H9 (cell line): ENCODE measurements around the gene SPRY2. TPM values are rescaled to one million over a fixed set of nuclear protein-coding genes. Genes with fewer than 3 reads are reported as not detected.

Source experiments
- DNase-seq: peaks from one replicate; pipeline ENCODE4 v3.0.0-alpha.2; 2017
- H2AFZ ChIP-seq: one replicate; pipeline ENCODE4 v1.6.1; 2013; ENCODE audit warnings: mild to moderate bottlenecking, low read length, control low read depth, moderate library complexity
- H2AK5ac ChIP-seq: 2 replicates; pipeline ENCODE4 v1.6.1; 2013; ENCODE audit warnings: low read length, control low read depth, mixed read lengths; ENCODE audit not compliant: insufficient read length
- H2BK120ac ChIP-seq: one replicate; pipeline ENCODE4 v1.6.1; 2013; ENCODE audit warnings: low read depth, mild to moderate bottlenecking, low read length, control low read depth, inconsistent platforms; ENCODE audit not compliant: poor library complexity, severe bottlenecking
- H2BK12ac ChIP-seq: 2 replicates; pipeline ENCODE4 v1.6.1; 2013; ENCODE audit warnings: low read length, control low read depth, mixed read lengths, low read depth; ENCODE audit not compliant: insufficient read length
- H2BK15ac ChIP-seq: 2 replicates; pipeline ENCODE4 v1.6.1; 2013; ENCODE audit warnings: low read depth, low read length, control low read depth
- H2BK20ac ChIP-seq: one replicate; pipeline ENCODE4 v1.6.1; 2013; ENCODE audit warnings: low read depth, mild to moderate bottlenecking, low read length, control low read depth, inconsistent platforms; ENCODE audit not compliant: poor library complexity, severe bottlenecking
- H2BK5ac ChIP-seq: 2 replicates; pipeline ENCODE4 v1.6.1; 2013; ENCODE audit warnings: low read length, control low read depth, mixed read lengths; ENCODE audit not compliant: insufficient read length
- H3K14ac ChIP-seq: 2 replicates; pipeline ENCODE4 v1.6.1; 2013; ENCODE audit warnings: low read length, control low read depth; ENCODE audit not compliant: insufficient read depth
- H3K18ac ChIP-seq: 2 replicates; pipeline ENCODE4 v1.6.1; 2013; ENCODE audit warnings: low read depth, mild to moderate bottlenecking, mixed read lengths, low read length, control low read depth; ENCODE audit not compliant: insufficient read length
- H3K23ac ChIP-seq: 2 replicates; pipeline ENCODE4 v1.6.1; 2013; ENCODE audit warnings: low read length, control low read depth, mixed read lengths, low read depth; ENCODE audit not compliant: insufficient read length
- H3K23me2 ChIP-seq: 2 replicates; pipeline ENCODE4 v1.6.1; 2013; ENCODE audit warnings: low read depth, mild to moderate bottlenecking, mixed read lengths, low read length, control low read depth; ENCODE audit not compliant: insufficient read length, poor library complexity, severe bottlenecking
- H3K27ac ChIP-seq: 2 replicates; pipeline ENCODE4 v1.5.1; 2013; ENCODE audit warnings: low read length, control low read depth, mixed read lengths, low read depth; ENCODE audit not compliant: insufficient read length
- H3K27me3 ChIP-seq: 2 replicates; pipeline ENCODE4 v1.6.1; 2013; ENCODE audit warnings: low read length, control low read depth, inconsistent platforms; ENCODE audit not compliant: insufficient read depth
- H3K4ac ChIP-seq: 2 replicates; pipeline ENCODE4 v1.6.1; 2013; ENCODE audit warnings: low read depth, mild to moderate bottlenecking, control low read depth, inconsistent platforms, low read length, moderate library complexity
- H3K4me1 ChIP-seq: 2 replicates; pipeline ENCODE4 v1.6.1; 2013; ENCODE audit warnings: low read length, control low read depth, inconsistent platforms; ENCODE audit not compliant: insufficient read depth
- H3K4me2 ChIP-seq: 2 replicates; pipeline ENCODE4 v1.6.1; 2013; ENCODE audit warnings: low read length, control low read depth, mixed read lengths; ENCODE audit not compliant: insufficient read length, insufficient read depth
- H3K56ac ChIP-seq: 2 replicates; pipeline ENCODE4 v1.6.1; 2013; ENCODE audit warnings: low read depth, mild to moderate bottlenecking, mixed read lengths, low read length, control low read depth; ENCODE audit not compliant: insufficient read length
- H3K79me1 ChIP-seq: 2 replicates; pipeline ENCODE4 v1.6.1; 2013; ENCODE audit warnings: low read depth, mild to moderate bottlenecking, moderate library complexity, low read length, control low read depth, inconsistent platforms; ENCODE audit not compliant: insufficient read depth, poor library complexity, severe bottlenecking
- H3K79me2 ChIP-seq: 2 replicates; pipeline ENCODE4 v1.6.1; 2013; ENCODE audit warnings: low read length, control low read depth, inconsistent platforms; ENCODE audit not compliant: insufficient read depth
- H3K9ac ChIP-seq: 2 replicates; pipeline ENCODE4 v1.6.1; 2013; ENCODE audit warnings: low read length, control low read depth, mixed read lengths; ENCODE audit not compliant: insufficient read length; ENCODE audit errors: extremely low read depth
- H3K9me3 ChIP-seq: one replicate; pipeline ENCODE4 v1.6.1; 2013; ENCODE audit warnings: low read depth, low read length, inconsistent platforms; ENCODE audit not compliant: control insufficient read depth
- H3T11ph ChIP-seq: one replicate; pipeline ENCODE4 v1.6.1; 2013; ENCODE audit warnings: mild to moderate bottlenecking, low read length, control low read depth, inconsistent platforms
- H4K20me1 ChIP-seq: one replicate; pipeline ENCODE4 v1.6.1; 2013; ENCODE audit not compliant: control insufficient read depth, insufficient read length, insufficient read depth
- H4K5ac ChIP-seq: 2 replicates; pipeline ENCODE4 v1.6.1; 2013; ENCODE audit warnings: low read depth, mild to moderate bottlenecking, mixed read lengths, low read length, control low read depth; ENCODE audit not compliant: insufficient read length
- H4K8ac ChIP-seq: replicated peaks from 2 replicates; pipeline ENCODE4 v1.6.1; 2013; ENCODE audit warnings: low read length, control low read depth, mixed read lengths, low read depth; ENCODE audit not compliant: insufficient read length
- H4K91ac ChIP-seq: 2 replicates; pipeline ENCODE4 v1.6.1; 2013; ENCODE audit warnings: low read depth, mild to moderate bottlenecking, moderate library complexity, mixed read lengths, low read length, control low read depth; ENCODE audit not compliant: insufficient read length
- H3K27ac Mint-ChIP-seq, 3 experiments: 2 replicates in 2 of 3; 3 replicates in 1 of 3; pipeline ENCODE4 v1.8.0; 2020 to 2021; ENCODE audit warnings: mixed read lengths in 3 of 3, mild to moderate bottlenecking in 1 of 3, moderate library complexity in 1 of 3
- H3K27me3 Mint-ChIP-seq: 2 replicates; pipeline ENCODE4 v1.8.0; 2021; ENCODE audit warnings: low read depth, mild to moderate bottlenecking, moderate library complexity, mixed read lengths
- H3K36me3 Mint-ChIP-seq, 3 experiments: 2 replicates in 2 of 3; 3 replicates in 1 of 3; pipeline ENCODE4 v1.8.0; 2020 to 2021; ENCODE audit warnings: low read depth in 3 of 3, mixed read lengths in 3 of 3; ENCODE audit not compliant: insufficient read depth in 1 of 3
- H3K4me1 Mint-ChIP-seq, 2 experiments: 2 replicates each; pipeline ENCODE4 v1.8.0; 2020; ENCODE audit warnings: mixed read lengths in 2 of 2
- H3K4me3 Mint-ChIP-seq, 2 experiments: 2 replicates in 1 of 2; 3 replicates in 1 of 2; pipeline ENCODE4 v1.8.0; 2020 to 2021; ENCODE audit warnings: mild to moderate bottlenecking in 2 of 2, mixed read lengths in 2 of 2, moderate library complexity in 1 of 2
- H3K9me3 Mint-ChIP-seq, 2 experiments: 2 replicates in 1 of 2; 3 replicates in 1 of 2; pipeline ENCODE4 v1.8.0; 2020; ENCODE audit warnings: mild to moderate bottlenecking in 2 of 2, mixed read lengths in 2 of 2, moderate library complexity in 1 of 2
- WGBS: extraction: QIAGEN DNeasy Blood & Tissue Kit; methylation state at CpG from one replicate; pipeline ENCODE4 v1.1.7; 2013; ENCODE audit warnings: missing lambda C conversion rate, low lambda C conversion rate, mixed read lengths; ENCODE audit not compliant: insufficient read length; ENCODE audit errors: extremely low coverage; 5-methylcytosine and 5-hydroxymethylcytosine counted together
- total RNA-seq: library from RNA; stranded (reverse); gene quantifications from 2 replicates; pipeline ENCODE4 v1.2.1, GENCODE V29; 2021
- TF ChIP-seq, protein P1 (sequence below): fragments of 200-600 bp; sonication (generic); conservative IDR thresholded peaks from 3 replicates; pipeline ENCODE4 v1.8.0; 2021; ENCODE audit warnings: antibody characterized with exemption, mild to moderate bottlenecking

The SPRY2 gene
- total RNA-seq, 1 experiment from 2014 or later, result 56.4 TPM

DNA sequence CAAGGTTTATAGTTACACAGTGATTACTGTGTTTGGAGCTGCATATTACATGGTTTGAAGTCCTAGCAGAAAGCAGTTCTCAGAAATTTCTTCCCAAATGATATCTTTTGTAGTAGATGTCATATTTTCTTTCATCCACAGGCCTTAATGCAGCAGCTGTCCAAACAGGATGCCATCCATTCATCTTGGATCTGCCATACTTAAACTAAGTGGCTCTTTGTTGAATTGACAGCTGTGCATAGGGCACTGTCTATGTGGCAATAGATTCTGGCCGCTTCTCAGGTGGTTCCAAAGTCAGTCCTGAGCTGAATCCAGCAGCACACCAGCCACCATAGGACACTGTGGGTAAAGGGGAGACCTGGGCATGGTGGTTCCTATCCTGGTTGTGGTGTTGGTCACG is 41.6 kb upstream of the SPRY2 start:
- Histone ChIP-seq H3K14ac (no peak overlapping the region), H3K79me1 (no peaks in the 10 kb centered on the region)
- no peaks in the 10 kb centered on the region for H3K27me3 Mint-ChIP-seq

More for the DNA sequence above, 41.6 kb upstream of the SPRY2 start:
- Mint-ChIP-seq H3K36me3 (0 out of 7 replicates have a peak, but pooled peaks cover 0 to 3% (median 2%) of the 10 kb centered on the region in 3 experiments), H3K9me3 (peaks cover 0 to 2% of the 10 kb centered on the region in 2 experiments; a peak in 3 of 5 replicates), H3K27ac (no peak overlapping the region), H3K4me3 (no peak overlapping the region), H3K4me1 (no peaks in the 10 kb centered on the region)
- WGBS, result no CpG with 5 or more reads among the region's 2 CpGs
- Histone ChIP-seq H3K4me1 (no peaks in the 10 kb centered on the region), H2BK120ac (no peak overlapping the region), H4K8ac (no peak overlapping the region), H2BK12ac (no peak overlapping the region), H3K4me2 (no peak overlapping the region), H2BK15ac (no peak overlapping the region), H3K9ac (no peak overlapping the region), H3K4ac (no peak overlapping the region), H4K5ac (no peak overlapping the region), H3K56ac (no peak overlapping the region), H3K27me3 (no peaks in the 10 kb centered on the region), H3T11ph (no peak overlapping the region), H3K9me3 (no peaks in the 10 kb centered on the region), H2AK5ac (no peak overlapping the region), H3K27ac (no peak overlapping the region), H3K79me2 (no peaks in the 10 kb centered on the region), H4K91ac (no peak overlapping the region), H4K20me1 (no peaks in the 10 kb centered on the region), H3K23ac (no peak overlapping the region), H3K18ac (no peak overlapping the region), H2BK20ac (no peak overlapping the region), H2BK5ac (no peak overlapping the region), H3K23me2 (no peaks in the 10 kb centered on the region), H2AFZ (no peak overlapping the region)
- no peak for DNase-seq
- TF ChIP-seq, protein P1, sequence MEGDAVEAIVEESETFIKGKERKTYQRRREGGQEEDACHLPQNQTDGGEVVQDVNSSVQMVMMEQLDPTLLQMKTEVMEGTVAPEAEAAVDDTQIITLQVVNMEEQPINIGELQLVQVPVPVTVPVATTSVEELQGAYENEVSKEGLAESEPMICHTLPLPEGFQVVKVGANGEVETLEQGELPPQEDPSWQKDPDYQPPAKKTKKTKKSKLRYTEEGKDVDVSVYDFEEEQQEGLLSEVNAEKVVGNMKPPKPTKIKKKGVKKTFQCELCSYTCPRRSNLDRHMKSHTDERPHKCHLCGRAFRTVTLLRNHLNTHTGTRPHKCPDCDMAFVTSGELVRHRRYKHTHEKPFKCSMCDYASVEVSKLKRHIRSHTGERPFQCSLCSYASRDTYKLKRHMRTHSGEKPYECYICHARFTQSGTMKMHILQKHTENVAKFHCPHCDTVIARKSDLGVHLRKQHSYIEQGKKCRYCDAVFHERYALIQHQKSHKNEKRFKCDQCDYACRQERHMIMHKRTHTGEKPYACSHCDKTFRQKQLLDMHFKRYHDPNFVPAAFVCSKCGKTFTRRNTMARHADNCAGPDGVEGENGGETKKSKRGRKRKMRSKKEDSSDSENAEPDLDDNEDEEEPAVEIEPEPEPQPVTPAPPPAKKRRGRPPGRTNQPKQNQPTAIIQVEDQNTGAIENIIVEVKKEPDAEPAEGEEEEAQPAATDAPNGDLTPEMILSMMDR, result no peak
